HUES48 (cell line): ENCODE data around the gene AK5.
"Not testable (repeated sequence)": the region's sequence is repeated elsewhere in the genome, so short reads cannot be mapped to it uniquely, and the experiment has no call there.

Experiments
- H3K27ac ChIP-seq: one replicate; pipeline ENCODE4 v1.7.0; 2013; ENCODE audit warnings: low read depth, low read length, inconsistent platforms
- H3K27me3 ChIP-seq: 2 replicates; pipeline ENCODE4 v1.6.1; 2013; ENCODE audit warnings: mild to moderate bottlenecking, low read length; ENCODE audit not compliant: control insufficient read depth, insufficient read depth
- H3K36me3 ChIP-seq: 2 replicates; pipeline ENCODE4 v1.6.1; 2013; ENCODE audit warnings: low read length; ENCODE audit not compliant: control insufficient read depth, insufficient read depth
- H3K4me1 ChIP-seq: 2 replicates; pipeline ENCODE4 v1.6.1; 2013; ENCODE audit warnings: mild to moderate bottlenecking, low read length; ENCODE audit not compliant: control insufficient read depth, insufficient read depth
- H3K4me3 ChIP-seq: 2 replicates; pipeline ENCODE4 v1.5.1; 2013; ENCODE audit warnings: mild to moderate bottlenecking, low read depth, low read length
- H3K9ac ChIP-seq: 2 replicates; pipeline ENCODE4 v1.6.1; 2013; ENCODE audit warnings: mild to moderate bottlenecking, low read depth, low read length, moderate library complexity
- H3K9me3 ChIP-seq: 2 replicates; pipeline ENCODE4 v1.6.1; 2013; ENCODE audit warnings: low read length; ENCODE audit not compliant: control insufficient read depth, insufficient read depth

Gene AK5

GRCh38 chr1:77524038-77524437 lies 242.2 kb downstream of the AK5 start:
- H3K27me3 ChIP-seq, result no peaks in the 10 kb centered on the region
- no peak overlapping the region for H3K9ac ChIP-seq
- no peaks in the 10 kb centered on the region for H3K4me1 ChIP-seq

GRCh38 chr1:77531149-77531548 lies 249.3 kb downstream of the AK5 start:
- not testable (repeated sequence) for H3K9me3 ChIP-seq, H3K27me3 ChIP-seq, H3K36me3 ChIP-seq, H3K9ac ChIP-seq, H3K4me1 ChIP-seq, H3K4me3 ChIP-seq, H3K27ac ChIP-seq

More at GRCh38 chr1:77524038-77524437, 242.2 kb downstream of the AK5 start:
- no peaks in the 10 kb centered on the region for H3K9me3 ChIP-seq
- H3K36me3 ChIP-seq, result no peaks in the 10 kb centered on the region
- no peak overlapping the region for H3K27ac ChIP-seq
- no peak overlapping the region for H3K4me3 ChIP-seq

- not testable (repeated sequence) for H3K4me3 ChIP-seq, H3K27me3 ChIP-seq, H3K9ac ChIP-seq, H3K4me1 ChIP-seq, H3K9me3 ChIP-seq, H3K36me3 ChIP-seq, H3K27ac ChIP-seq
These were observed 249.9 kb downstream of the AK5 start for GRCh38 chr1:77531596-77532280.

GRCh38 chr1:77532641-77533040 lies 250.8 kb downstream of the AK5 start:
- Histone ChIP-seq H3K36me3 (no peaks in the 10 kb centered on the region), H3K27ac (no peak overlapping the region), H3K4me3 (no peak overlapping the region), H3K9me3 (no peaks in the 10 kb centered on the region), H3K9ac (no peak overlapping the region), H3K27me3 (no peaks in the 10 kb centered on the region), H3K4me1 (no peaks in the 10 kb centered on the region; the same call in 1 of the 2 replicates)

- H3K4me3 ChIP-seq, result no peak overlapping the region
- H3K27ac ChIP-seq, result no peak overlapping the region
- no peaks in the 10 kb centered on the region for H3K9me3 ChIP-seq
- H3K36me3 ChIP-seq, result no peaks in the 10 kb centered on the region
- no peak overlapping the region for H3K9ac ChIP-seq
- H3K27me3 ChIP-seq, result no peaks in the 10 kb centered on the region
- no peaks in the 10 kb centered on the region; the same call in 1 of the 2 replicates for H3K4me1 ChIP-seq
These were observed 252.0 kb downstream of the AK5 start for GRCh38 chr1:77533660-77534305.

- no peaks in the 10 kb centered on the region for H3K36me3 ChIP-seq
- no peak overlapping the region for H3K27ac ChIP-seq
- H3K4me3 ChIP-seq, result no peak overlapping the region
- H3K9ac ChIP-seq, result no peak overlapping the region
- H3K27me3 ChIP-seq, result no peaks in the 10 kb centered on the region
- H3K4me1 ChIP-seq, result no peaks in the 10 kb centered on the region; the same call in 1 of the 2 replicates
- no peaks in the 10 kb centered on the region for H3K9me3 ChIP-seq
These were observed 252.6 kb downstream of the AK5 start for GRCh38 chr1:77534456-77534855.

GRCh38 chr1:77536813-77537212 lies 255.0 kb downstream of the AK5 start:
- no peak overlapping the region for H3K9ac ChIP-seq
- H3K4me1 ChIP-seq, result no peaks in the 10 kb centered on the region; the same call in 1 of the 2 replicates

GRCh38 chr1:77538956-77539518 lies 257.2 kb downstream of the AK5 start:
- Histone ChIP-seq H3K27me3 (no peaks in the 10 kb centered on the region), H3K9me3 (no peaks in the 10 kb centered on the region), H3K4me3 (no peak overlapping the region), H3K27ac (no peak overlapping the region), H3K9ac (no peak overlapping the region; the same call in 1 of the 2 replicates), H3K4me1 (no peaks in the 10 kb centered on the region; the same call in 1 of the 2 replicates), H3K36me3 (no peaks in the 10 kb centered on the region)

More at GRCh38 chr1:77536813-77537212, 255.0 kb downstream of the AK5 start:
- Histone ChIP-seq H3K36me3 (no peaks in the 10 kb centered on the region), H3K27me3 (no peaks in the 10 kb centered on the region), H3K27ac (no peak overlapping the region), H3K9me3 (no peaks in the 10 kb centered on the region), H3K4me3 (no peak overlapping the region)

- H3K4me1 ChIP-seq, result no peaks in the 10 kb centered on the region
- H3K4me3 ChIP-seq, result no peak overlapping the region
- H3K9ac ChIP-seq, result no peak overlapping the region; the same call in 1 of the 2 replicates
- no peaks in the 10 kb centered on the region for H3K36me3 ChIP-seq
- no peaks in the 10 kb centered on the region for H3K27me3 ChIP-seq
- H3K9me3 ChIP-seq, result no peaks in the 10 kb centered on the region
- no peak overlapping the region for H3K27ac ChIP-seq
These were observed 257.8 kb downstream of the AK5 start for GRCh38 chr1:77539519-77540142.

- no peak overlapping the region for H3K27ac ChIP-seq
- H3K4me3 ChIP-seq, result no peak overlapping the region
- H3K9me3 ChIP-seq, result no peaks in the 10 kb centered on the region
- H3K27me3 ChIP-seq, result no peaks in the 10 kb centered on the region
- no peak overlapping the region for H3K9ac ChIP-seq
- H3K36me3 ChIP-seq, result no peaks in the 10 kb centered on the region
- no peaks in the 10 kb centered on the region for H3K4me1 ChIP-seq
These were observed 258.8 kb downstream of the AK5 start for GRCh38 chr1:77540501-77541161.
